ENCODE results near the gene JAZF1. TPM values are rescaled to one million over a fixed set of nuclear protein-coding genes. Genes with fewer than 3 reads are reported as not detected.

The JAZF1 gene
- total RNA-seq, 1 experiment from 2014 or later: 0.90 TPM

- no peaks in the 10 kb centered on the region for H3F3A ChIP-seq (ENCODE audit: insufficient read depth, low read depth)
- CTCF ChIA-PET: interaction anchor here (0.6 kb wide), 1 partner anchor 457 kb away, joined by 3 read pairs; no protein-coding TSS in a partner anchor
- BruUV-seq (replicated peaks): no TSS peak
- H3K4me2 ChIP-seq: no peak overlapping the region
- H4K20me1 ChIP-seq (ENCODE audit: insufficient read depth): no peaks in the 10 kb centered on the region
- no peak overlapping the region for H2AFZ ChIP-seq
- peaks cover 14% of the 10 kb centered on the region for H3K4me1 ChIP-seq (replicated peaks; ENCODE audit: insufficient read depth)
- no peak overlapping the region for H3K4me3 ChIP-seq
- H3K79me2 ChIP-seq (ENCODE audit: low read depth): no peaks in the 10 kb centered on the region
- no peak for DNase-seq
- POLR2A ChIA-PET (ENCODE audit: unreplicated experiment): no interaction called here
- no peaks in the 10 kb centered on the region for H3K9me2 ChIP-seq (ENCODE audit: insufficient read depth)
- TF ChIP-seq CTCF (conservative IDR thresholded peaks at IDR 0.05) (no peak), EZH2 (IDR thresholded peaks at IDR 0.05; ENCODE audit: low read depth) (no peak)
- H3K27ac ChIP-seq: no peak overlapping the region
- intact Hi-C loops (cut with micrococcal nuclease; ENCODE audit: unreplicated experiment): no loop called here
- H3K36me3 ChIP-seq (ENCODE audit: low read depth): no peaks in the 10 kb centered on the region
- H3K9me3 ChIP-seq (ENCODE audit: insufficient read depth, low read depth): no peaks in the 10 kb centered on the region
- H3K27me3 ChIP-seq (ENCODE audit: insufficient read depth, low read depth): no peaks in the 10 kb centered on the region
These were observed 12.0 kb downstream of the JAZF1 start for GRCh38 chr7:28168393-28169158.

GRCh38 chr7:28166982-28167715 is 13.4 kb downstream of the JAZF1 start:
- H3K4me2 ChIP-seq: no peak overlapping the region
- TF ChIP-seq EZH2 (IDR thresholded peaks at IDR 0.05; ENCODE audit: low read depth): no peak
- no peak for TF ChIP-seq CTCF (conservative IDR thresholded peaks at IDR 0.05)
- no TSS peak for BruUV-seq (replicated peaks)
- H3K9me3 ChIP-seq (ENCODE audit: insufficient read depth, low read depth): no peaks in the 10 kb centered on the region
- no peaks in the 10 kb centered on the region for H3F3A ChIP-seq (ENCODE audit: insufficient read depth, low read depth)
- H3K4me1 ChIP-seq (replicated peaks; ENCODE audit: insufficient read depth): peaks cover 14% of the 10 kb centered on the region
- no peak overlapping the region for H3K4me3 ChIP-seq
- intact Hi-C loops (cut with micrococcal nuclease; ENCODE audit: unreplicated experiment): no loop called here
- no peaks in the 10 kb centered on the region for H3K36me3 ChIP-seq (ENCODE audit: low read depth)
- H3K27me3 ChIP-seq (ENCODE audit: insufficient read depth, low read depth): no peaks in the 10 kb centered on the region
- no peak overlapping the region for H2AFZ ChIP-seq
- DNase-seq: no peak
- H3K79me2 ChIP-seq (ENCODE audit: low read depth): no peaks in the 10 kb centered on the region
- H4K20me1 ChIP-seq (ENCODE audit: insufficient read depth): no peaks in the 10 kb centered on the region
- no peak overlapping the region for H3K27ac ChIP-seq
- CTCF ChIA-PET: interaction anchor here (0.6 kb wide), 1 partner anchor 14 kb away, joined by 3 read pairs; the partner anchor contains the start of gene JAZF1
- H3K9me2 ChIP-seq (ENCODE audit: insufficient read depth): no peaks in the 10 kb centered on the region
- POLR2A ChIA-PET (ENCODE audit: unreplicated experiment): no interaction called here

- POLR2A ChIA-PET (ENCODE audit: unreplicated experiment): no interaction called here
- H3K4me2 ChIP-seq: 0 out of 2 replicates have a peak overlapping the region, but pooled peaks have one; percentile 2
These were observed 14.3 kb downstream of the JAZF1 start for GRCh38 chr7:28165961-28166955.

More at GRCh38 chr7:28165961-28166955, 14.3 kb downstream of the JAZF1 start:
- Histone ChIP-seq H3F3A (ENCODE audit: insufficient read depth, low read depth) (no peaks in the 10 kb centered on the region), H4K20me1 (ENCODE audit: insufficient read depth) (no peaks in the 10 kb centered on the region), H3K9me2 (ENCODE audit: insufficient read depth) (no peaks in the 10 kb centered on the region), H3K79me2 (ENCODE audit: low read depth) (no peaks in the 10 kb centered on the region), H2AFZ (no peak overlapping the region), H3K27me3 (ENCODE audit: insufficient read depth, low read depth) (no peaks in the 10 kb centered on the region), H3K36me3 (ENCODE audit: low read depth) (no peaks in the 10 kb centered on the region), H3K27ac (peak overlapping the region; percentile 3; the same call in 1 of the 2 replicates), H3K9me3 (ENCODE audit: insufficient read depth, low read depth) (no peaks in the 10 kb centered on the region), H3K4me3 (no peak overlapping the region), H3K4me1 (replicated peaks; ENCODE audit: insufficient read depth) (peaks cover 14% of the 10 kb centered on the region)
- DNase-seq: peak in 1 of 2 experiments; percentile 62
- CTCF ChIA-PET: no interaction called here
- intact Hi-C loops (cut with micrococcal nuclease; ENCODE audit: unreplicated experiment): no loop called here
- no TSS peak for BruUV-seq (replicated peaks)
- no peak for TF ChIP-seq EZH2 (IDR thresholded peaks at IDR 0.05; ENCODE audit: low read depth)
- TF ChIP-seq CTCF (conservative IDR thresholded peaks at IDR 0.05): no peak

All from PC-9 (cell line).